HG03025 (cell line): ENCODE measurements around the gene QRSL1.
A peak's percentile ranks its signal among the peaks of the same experiment; 100 is the strongest.
"Not testable (repeated sequence)": the region's sequence is repeated elsewhere in the genome, so short reads cannot be mapped to it uniquely, and the experiment has no call there.

Experiments used
- ATAC-seq: cut with Tn5 transposase; IDR thresholded peaks from one replicate; pipeline ENCODE4 v1.9.1; 2021; ENCODE audit warnings: mild to moderate bottlenecking, moderate library complexity; ENCODE audit not compliant: unreplicated experiment, low FRiP score

Gene QRSL1

GRCh38 chr6:106620931-106621672, 8.3 kb upstream of the QRSL1 start:
- ATAC-seq: no peak

GRCh38 chr6:106622412-106622811, 7.0 kb upstream of the QRSL1 start:
- no peak for ATAC-seq

- no peak for ATAC-seq
Measured at GRCh38 chr6:106623039-106623438, 6.3 kb upstream of the QRSL1 start.

DNA sequence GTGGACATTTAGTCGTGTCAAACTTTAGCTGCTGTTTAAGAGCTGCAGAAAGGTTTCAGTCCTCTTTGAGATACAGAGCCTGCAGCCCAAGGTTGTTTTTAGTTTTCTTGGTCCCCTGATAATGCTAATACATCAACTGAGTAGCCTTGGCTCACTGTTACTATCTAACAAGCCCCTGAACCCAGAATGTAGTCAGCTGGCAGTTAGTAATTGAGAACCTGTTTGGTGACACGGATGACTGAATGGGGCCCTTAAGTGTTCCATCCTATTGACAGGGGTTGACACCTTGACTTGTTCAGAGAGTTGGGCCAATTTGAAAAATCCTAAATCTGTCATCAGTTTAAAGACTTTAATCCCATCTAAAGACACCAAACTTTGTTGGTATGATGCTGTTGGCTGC, 2.9 kb upstream of the QRSL1 start:
- no peak for ATAC-seq

DNA sequence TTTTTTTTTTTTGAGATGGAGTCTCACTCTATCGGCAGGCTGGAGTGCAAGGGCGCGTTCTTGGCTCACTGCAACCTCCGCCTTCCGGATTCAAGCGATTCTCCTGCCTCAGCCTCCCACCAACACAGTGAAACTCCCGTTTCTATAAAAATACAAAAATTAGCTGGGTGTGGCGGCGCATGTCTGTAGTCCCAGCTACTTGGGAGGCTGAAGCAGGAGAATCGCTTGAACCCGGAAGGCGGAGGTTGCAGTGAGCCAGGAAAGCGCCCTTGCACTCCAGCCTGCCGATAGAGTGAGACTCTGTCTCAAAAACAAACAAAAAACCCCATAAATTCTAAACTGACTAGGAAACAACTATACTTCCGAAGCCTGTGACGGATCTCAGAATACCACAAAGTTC, 1.6 kb upstream of the QRSL1 start:
- not testable (repeated sequence) for ATAC-seq

DNA sequence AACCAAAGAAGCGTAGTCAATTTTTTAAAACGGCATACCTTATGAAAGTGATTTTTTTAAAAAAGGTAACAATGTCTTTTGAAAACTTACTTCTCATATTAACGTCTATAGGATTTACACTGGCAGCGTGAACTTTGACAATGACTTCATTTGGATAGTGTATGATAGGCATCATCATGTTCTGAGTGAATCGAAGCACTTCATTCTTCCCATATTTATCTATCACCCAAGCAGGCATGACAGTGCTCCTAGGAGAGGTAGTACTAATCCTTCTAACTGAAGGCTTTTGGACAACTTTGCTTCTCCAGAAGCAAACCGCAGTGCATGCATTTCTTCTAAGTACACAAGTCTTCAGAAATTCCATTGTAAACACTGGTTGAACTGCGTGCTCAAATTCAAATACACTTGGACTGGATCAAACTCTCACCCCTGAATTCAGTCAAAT, 698 bp upstream of the QRSL1 start:
- no peak for ATAC-seq

DNA sequence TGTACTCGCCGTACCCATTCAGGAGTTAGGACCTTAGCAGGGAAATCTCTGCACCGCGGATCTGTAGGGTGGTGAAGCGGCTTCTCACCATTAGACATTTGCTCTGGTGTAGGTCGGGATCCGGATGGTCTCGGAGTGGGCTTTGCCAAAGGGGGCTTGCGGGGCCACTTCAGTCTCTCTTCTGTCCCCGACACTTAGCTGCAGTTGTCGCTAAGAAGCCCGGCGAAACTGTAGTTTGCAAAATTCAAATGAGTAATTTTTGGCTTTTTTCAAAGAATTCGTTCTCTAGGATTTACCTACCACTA, 433 bp downstream of the QRSL1 start:
- ATAC-seq: no peak

DNA sequence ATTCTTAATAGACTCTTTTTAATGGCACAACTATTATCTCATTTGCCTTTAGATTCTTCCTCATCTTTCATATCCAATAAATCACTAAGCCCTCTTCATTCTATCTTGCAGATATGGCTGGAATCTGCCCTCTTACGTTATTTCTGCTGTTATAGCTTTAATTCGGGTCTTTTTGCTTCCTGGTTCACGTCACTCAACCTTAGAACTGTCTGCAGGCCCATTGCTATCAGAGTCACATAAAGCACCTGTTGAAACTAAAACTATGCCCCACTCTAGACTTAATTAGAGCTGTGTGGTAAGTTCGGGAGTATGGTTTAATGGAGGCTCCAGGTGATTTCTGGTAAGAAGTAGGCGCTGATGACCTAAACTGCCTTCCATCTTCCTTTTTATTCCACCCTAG, 988 bp downstream of the QRSL1 start:
- ATAC-seq: no peak

GRCh38 chr6:106631346-106631745, 2.0 kb downstream of the QRSL1 start:
- ATAC-seq: no peak

GRCh38 chr6:106634565-106634964, 5.2 kb downstream of the QRSL1 start:
- ATAC-seq: no peak

DNA sequence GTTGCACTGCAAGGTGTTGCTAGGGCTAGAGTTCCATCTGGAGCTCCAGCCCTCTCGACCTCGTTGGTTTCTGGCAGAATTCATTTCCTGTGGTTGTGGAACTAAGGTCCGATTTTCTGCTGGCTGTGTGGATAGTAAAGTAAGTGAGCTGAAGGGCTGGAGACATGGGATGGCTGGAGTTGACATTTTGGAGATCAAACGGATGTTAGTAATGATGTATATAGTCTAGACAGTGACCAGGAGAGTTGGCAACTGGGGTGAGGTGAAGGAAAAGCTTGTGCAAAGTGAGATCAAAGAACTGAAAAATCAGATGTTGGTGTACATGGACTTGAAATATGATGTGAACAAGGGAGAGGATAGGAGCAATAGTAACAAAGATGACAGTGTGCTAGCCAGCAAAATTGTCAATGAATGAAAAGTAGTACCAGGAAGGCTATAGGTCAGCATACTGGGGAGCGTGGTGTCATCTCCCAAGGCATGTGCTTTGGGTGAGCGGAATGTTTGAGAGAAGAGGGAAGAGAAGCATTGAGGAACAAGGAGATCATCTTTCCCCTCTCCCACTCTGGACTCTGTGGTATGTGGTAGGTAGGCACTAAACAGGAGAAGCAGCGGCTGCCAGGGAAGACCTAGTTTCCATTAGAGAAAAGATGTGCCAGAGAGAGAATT, 7.8 kb downstream of the QRSL1 start:
- peak; percentile 29 for ATAC-seq

- ATAC-seq: peak; percentile 82
Measured at GRCh38 chr6:106637717-106638341, 8.5 kb downstream of the QRSL1 start.

GRCh38 chr6:106639812-106640211, 10.4 kb downstream of the QRSL1 start:
- ATAC-seq: no peak

DNA sequence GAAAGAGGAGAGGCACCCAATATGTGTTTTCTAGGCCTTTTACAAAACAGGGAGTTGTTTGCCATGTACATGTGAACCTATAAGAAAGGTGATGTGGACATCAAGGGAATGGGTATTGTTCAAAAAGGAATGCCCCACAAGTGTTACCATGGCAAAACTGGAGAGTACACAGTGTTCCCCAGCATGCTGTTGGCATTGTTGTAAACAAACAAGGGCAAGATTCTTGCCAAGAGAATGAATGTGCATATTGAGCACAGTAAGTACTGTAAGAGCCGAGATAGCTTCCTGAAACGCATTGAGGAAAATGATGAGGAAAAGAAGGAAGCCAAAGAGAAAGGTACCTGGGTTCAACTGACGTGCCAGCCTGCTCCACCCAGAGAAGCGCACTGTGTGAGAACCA, 13.1 kb downstream of the QRSL1 start:
- no peak for ATAC-seq

- ATAC-seq: no peak
Measured at GRCh38 chr6:106643061-106643460, 13.7 kb downstream of the QRSL1 start.

- peak; percentile 83 for ATAC-seq
Measured at GRCh38 chr6:106648651-106649308, 19.4 kb downstream of the QRSL1 start.

DNA sequence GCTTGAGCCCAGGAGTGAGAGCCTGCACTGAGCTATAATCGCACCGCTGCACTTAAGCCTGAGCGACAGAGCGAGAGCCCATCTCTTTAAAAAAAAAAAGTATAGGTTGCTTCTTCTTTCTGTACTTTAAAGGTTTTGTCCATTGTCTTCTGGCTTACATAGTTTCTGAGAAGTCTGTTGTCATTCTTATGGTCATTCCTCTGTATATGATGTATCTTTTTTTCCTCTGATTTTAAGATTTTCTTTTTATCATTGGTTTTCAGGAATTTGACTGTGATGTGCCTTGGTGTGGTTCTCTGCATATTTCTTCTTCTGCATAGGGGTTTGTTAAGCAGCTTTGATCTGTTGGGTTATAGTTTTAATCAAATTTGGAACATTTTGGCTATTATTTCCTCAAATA, 29.1 kb downstream of the QRSL1 start:
- no peak for ATAC-seq

DNA sequence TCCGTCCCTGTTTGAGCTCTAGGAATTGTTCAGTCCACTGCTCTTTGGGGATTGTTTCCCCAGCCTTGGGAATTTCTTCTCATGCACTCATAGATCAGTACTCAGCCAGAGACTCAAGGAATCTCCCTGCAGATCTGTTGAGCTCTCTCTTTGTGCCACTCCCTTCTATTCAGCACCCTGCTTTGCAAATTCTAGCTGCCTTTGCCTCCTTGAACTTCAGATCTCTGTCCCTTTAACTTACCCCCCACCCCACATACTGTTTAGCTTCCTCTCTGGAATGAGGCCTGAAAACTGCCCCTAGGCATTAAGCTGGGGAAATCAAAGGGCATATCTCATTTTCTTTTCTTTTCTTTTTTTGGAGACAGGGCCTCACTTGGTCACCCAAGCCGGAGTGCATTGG, 30.5 kb downstream of the QRSL1 start:
- ATAC-seq: no peak

GRCh38 chr6:106662458-106662857, 33.1 kb downstream of the QRSL1 start:
- ATAC-seq: no peak

DNA sequence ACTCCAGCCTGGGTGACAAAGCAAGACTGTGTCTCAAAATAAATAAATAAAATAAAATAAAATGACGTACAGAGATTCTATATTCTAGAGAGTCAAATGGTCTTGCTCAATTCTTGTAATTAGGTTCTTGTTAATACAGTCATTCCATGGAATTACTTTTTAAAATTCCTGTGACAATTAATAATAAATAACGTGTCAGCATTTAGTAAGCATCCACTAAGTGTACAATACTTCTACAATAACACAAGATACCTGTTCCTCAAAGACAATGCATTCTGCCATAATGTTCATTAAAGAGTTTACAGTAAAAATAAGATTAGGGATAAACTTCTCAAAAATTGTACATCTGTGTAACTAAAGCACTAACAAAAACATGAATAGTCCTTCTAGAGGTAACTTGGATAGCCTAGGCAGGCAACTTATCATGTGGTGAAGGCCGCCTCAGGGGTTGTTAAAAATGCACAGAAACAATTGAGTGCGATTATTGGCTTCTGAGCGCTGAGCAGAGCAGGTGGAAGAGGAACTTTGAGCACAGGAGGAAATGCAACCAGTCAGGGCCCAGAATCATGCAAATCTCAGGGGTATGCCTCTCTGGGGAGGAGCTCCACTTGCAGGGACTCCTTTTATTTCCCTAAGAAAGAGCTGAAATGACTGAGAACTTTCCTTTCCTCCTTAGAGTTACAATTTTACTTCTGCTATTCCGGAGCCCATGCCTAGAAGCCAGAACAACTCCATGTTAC, 37.1 kb downstream of the QRSL1 start:
- peak; percentile 92 for ATAC-seq

DNA sequence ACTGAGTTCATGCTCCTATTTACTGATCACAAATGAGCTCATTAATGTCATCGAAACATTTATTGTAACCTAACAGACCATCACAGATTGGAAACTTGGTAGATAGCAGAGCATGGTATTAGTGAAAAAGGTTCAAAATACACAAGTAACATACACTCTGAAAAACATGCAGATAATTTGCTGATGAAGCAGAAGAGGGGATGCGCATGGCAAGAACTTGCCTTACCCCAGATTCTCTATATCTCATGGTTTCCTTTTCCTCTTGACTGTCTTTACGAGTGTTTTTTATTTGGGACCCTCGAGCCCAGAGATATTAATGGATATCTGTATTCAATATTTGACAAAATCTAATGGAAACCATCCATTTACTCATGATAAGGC, 37.6 kb downstream of the QRSL1 start:
- ATAC-seq: no peak
